CD1c-positive myeloid dendritic cell (primary cell): ENCODE results near the gene FHIT.

Source experiments
- DNase-seq: peaks from one replicate; pipeline ENCODE4 v3.0.0-alpha.2; 2016; ENCODE audit errors: extremely low spot score

Gene FHIT

GRCh38 chr3:60282866-60283265, 968.4 kb downstream of the FHIT start:
- no peak for DNase-seq

- no peak for DNase-seq
Observed at GRCh38 chr3:60281970-60282369, 969.3 kb downstream of the FHIT start.

- no peak for DNase-seq
Observed at GRCh38 chr3:60277361-60277800, 973.9 kb downstream of the FHIT start.

GRCh38 chr3:60276615-60277014, 974.6 kb downstream of the FHIT start:
- no peak for DNase-seq

GRCh38 chr3:60274646-60275045, 976.6 kb downstream of the FHIT start:
- no peak for DNase-seq

- no peak for DNase-seq
Observed at GRCh38 chr3:60274098-60274497, 977.2 kb downstream of the FHIT start.

- no peak for DNase-seq
Observed at GRCh38 chr3:60269829-60270266, 981.4 kb downstream of the FHIT start.

- DNase-seq, result no peak
Observed at GRCh38 chr3:60269377-60269776, 981.9 kb downstream of the FHIT start.

- no peak for DNase-seq
Observed at GRCh38 chr3:60268123-60268522, 983.1 kb downstream of the FHIT start.

- no peak for DNase-seq
Observed at GRCh38 chr3:60266444-60266843, 984.8 kb downstream of the FHIT start.

- no peak for DNase-seq
Observed at GRCh38 chr3:60263191-60263590, 988.1 kb downstream of the FHIT start.

- DNase-seq, result no peak
Observed at GRCh38 chr3:60262546-60262945, 988.7 kb downstream of the FHIT start.

GRCh38 chr3:60260546-60260945, 990.7 kb downstream of the FHIT start:
- DNase-seq, result no peak

GRCh38 chr3:60250810-60251209, 1000.4 kb downstream of the FHIT start:
- DNase-seq, result no peak

GRCh38 chr3:60250206-60250605, 1001.0 kb downstream of the FHIT start:
- no peak for DNase-seq

- no peak for DNase-seq
Observed at GRCh38 chr3:60246361-60246760, 1004.9 kb downstream of the FHIT start.

GRCh38 chr3:60243456-60243855, 1007.8 kb downstream of the FHIT start:
- DNase-seq, result no peak

GRCh38 chr3:60240492-60240891, 1010.8 kb downstream of the FHIT start:
- DNase-seq, result no peak

GRCh38 chr3:60238550-60238949, 1012.7 kb downstream of the FHIT start:
- DNase-seq, result no peak

GRCh38 chr3:60229502-60229901, 1021.8 kb downstream of the FHIT start:
- no peak for DNase-seq

GRCh38 chr3:60228823-60229222, 1022.4 kb downstream of the FHIT start:
- no peak for DNase-seq

GRCh38 chr3:60226912-60227311, 1024.3 kb downstream of the FHIT start:
- no peak for DNase-seq

GRCh38 chr3:60225848-60226247, 1025.4 kb downstream of the FHIT start:
- DNase-seq, result no peak

GRCh38 chr3:60220768-60221167, 1030.5 kb downstream of the FHIT start:
- DNase-seq, result no peak

GRCh38 chr3:60219501-60219900, 1031.8 kb downstream of the FHIT start:
- DNase-seq, result no peak
